Measurements from ENCODE around the gene GGCT.
A peak's percentile ranks its signal among the peaks of the same experiment; 100 is the strongest.

GGCT gene

GRCh38 chr7:30464231-30464671, 40.4 kb downstream of the GGCT start:
- DNase-seq (ENCODE audit: low spot score), result no peak
- TF ChIP-seq, protein P1, sequence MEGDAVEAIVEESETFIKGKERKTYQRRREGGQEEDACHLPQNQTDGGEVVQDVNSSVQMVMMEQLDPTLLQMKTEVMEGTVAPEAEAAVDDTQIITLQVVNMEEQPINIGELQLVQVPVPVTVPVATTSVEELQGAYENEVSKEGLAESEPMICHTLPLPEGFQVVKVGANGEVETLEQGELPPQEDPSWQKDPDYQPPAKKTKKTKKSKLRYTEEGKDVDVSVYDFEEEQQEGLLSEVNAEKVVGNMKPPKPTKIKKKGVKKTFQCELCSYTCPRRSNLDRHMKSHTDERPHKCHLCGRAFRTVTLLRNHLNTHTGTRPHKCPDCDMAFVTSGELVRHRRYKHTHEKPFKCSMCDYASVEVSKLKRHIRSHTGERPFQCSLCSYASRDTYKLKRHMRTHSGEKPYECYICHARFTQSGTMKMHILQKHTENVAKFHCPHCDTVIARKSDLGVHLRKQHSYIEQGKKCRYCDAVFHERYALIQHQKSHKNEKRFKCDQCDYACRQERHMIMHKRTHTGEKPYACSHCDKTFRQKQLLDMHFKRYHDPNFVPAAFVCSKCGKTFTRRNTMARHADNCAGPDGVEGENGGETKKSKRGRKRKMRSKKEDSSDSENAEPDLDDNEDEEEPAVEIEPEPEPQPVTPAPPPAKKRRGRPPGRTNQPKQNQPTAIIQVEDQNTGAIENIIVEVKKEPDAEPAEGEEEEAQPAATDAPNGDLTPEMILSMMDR (IDR thresholded peaks at IDR 0.05; ENCODE audit: extremely low read depth, missing control alignments), result no peak

GRCh38 chr7:30463405-30464145, 41.1 kb downstream of the GGCT start:
- TF ChIP-seq, protein P1 (IDR thresholded peaks at IDR 0.05; ENCODE audit: extremely low read depth, missing control alignments), result no peak
- DNase-seq (ENCODE audit: low spot score), result peak; percentile 52

GRCh38 chr7:30462179-30462578, 42.5 kb downstream of the GGCT start:
- DNase-seq (ENCODE audit: low spot score), result no peak
- TF ChIP-seq, protein P1 (IDR thresholded peaks at IDR 0.05; ENCODE audit: extremely low read depth, missing control alignments), result no peak

GRCh38 chr7:30460246-30460633, 44.4 kb downstream of the GGCT start:
- DNase-seq (ENCODE audit: low spot score), result no peak
- TF ChIP-seq, protein P1 (IDR thresholded peaks at IDR 0.05; ENCODE audit: extremely low read depth, missing control alignments), result no peak

DNA sequence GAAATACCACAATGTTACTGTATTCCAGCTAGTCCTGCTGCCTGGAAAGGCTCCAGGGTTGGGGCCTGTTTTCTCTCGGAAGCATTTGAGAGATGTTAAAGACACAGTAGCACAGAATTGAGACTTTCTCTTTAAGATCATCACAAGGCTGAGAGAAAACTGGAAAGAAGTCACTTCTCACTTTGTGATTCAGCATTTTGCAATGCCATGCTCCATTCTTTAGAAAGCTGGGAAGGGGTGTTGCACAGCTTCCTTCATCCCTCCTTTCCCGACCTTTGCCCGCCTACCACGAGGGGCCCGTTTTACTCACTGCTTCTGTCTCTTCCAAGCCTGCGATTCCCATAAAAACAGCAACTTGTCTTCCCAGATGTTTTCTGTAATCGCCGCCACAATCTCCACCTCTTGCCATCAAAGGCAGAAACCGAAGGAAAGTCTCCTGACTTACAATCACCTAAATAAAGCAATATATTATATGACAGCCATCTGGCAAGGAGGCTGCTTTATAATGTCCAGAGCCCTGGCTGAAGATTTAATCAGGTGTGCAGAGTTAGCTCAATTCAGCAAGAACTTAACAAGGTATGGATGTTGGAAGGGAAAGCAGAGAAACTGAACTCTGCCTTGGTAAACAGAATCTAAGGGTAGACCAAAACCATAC, 44.9 kb downstream of the GGCT start:
- TF ChIP-seq, protein P1 (IDR thresholded peaks at IDR 0.05; ENCODE audit: extremely low read depth, missing control alignments), result no peak

DNA sequence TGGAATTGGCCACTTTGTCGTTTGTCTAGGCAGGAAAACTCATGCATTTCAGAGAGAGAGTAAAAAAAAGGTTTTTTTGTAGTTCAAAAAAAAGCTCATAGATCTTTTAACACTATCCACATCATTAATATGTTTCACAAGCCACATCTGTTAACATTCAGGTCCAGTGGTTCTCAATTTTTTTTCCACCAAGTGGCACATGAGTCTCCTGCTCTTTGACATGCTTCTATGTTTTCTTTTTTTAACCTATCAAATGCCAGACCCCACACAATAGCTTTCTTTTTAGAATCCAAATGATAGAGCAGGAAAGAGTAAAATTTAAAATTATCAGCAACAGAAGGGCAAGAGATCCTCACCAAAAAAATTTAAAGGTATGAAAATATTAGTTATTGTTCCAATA, 46.3 kb downstream of the GGCT start:
- TF ChIP-seq, protein P1 (IDR thresholded peaks at IDR 0.05; ENCODE audit: extremely low read depth, missing control alignments), result no peak
- DNase-seq (ENCODE audit: low spot score), result no peak

More for the DNA sequence above, 44.9 kb downstream of the GGCT start:
- DNase-seq (ENCODE audit: low spot score), result no peak

DNA sequence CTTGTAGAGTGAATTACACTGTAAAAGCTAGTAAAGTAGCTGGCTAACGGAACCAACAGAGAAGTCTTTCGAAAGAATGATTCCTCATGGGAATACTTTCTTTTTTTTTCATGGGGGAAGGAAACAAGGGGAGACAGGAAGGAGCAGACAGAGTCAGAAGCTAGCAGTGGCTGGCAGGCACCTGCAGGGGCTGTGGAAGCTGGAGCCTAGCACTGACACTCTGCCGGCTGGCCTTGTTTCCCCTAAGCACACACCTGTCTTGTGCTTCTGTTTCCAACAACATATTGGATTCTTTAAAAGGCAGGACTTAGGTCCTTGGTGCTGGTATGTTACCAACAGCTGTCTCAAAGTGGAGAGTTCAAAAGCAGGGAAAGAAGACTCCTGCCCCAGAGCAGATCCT, 50.7 kb downstream of the GGCT start:
- TF ChIP-seq, protein P1 (IDR thresholded peaks at IDR 0.05; ENCODE audit: extremely low read depth, missing control alignments), result no peak
- DNase-seq (ENCODE audit: low spot score), result no peak

Measured in GM20000 (cell line).